Measurements from ENCODE around the gene LRIG3.

The LRIG3 gene

GRCh38 chr12:58922849-58923248 lies 2.5 kb upstream of the LRIG3 start:
- no peak overlapping the region for H3K27ac ChIP-seq
- no peaks in the 10 kb centered on the region for H3K36me3 ChIP-seq (ENCODE audit: control insufficient read depth, insufficient read depth, low read length)
- H3K9ac ChIP-seq = no peak overlapping the region
- H3K27me3 ChIP-seq (ENCODE audit: control insufficient read depth, insufficient read depth, low read length) = no peaks in the 10 kb centered on the region
- H3K79me2 ChIP-seq = peaks cover 7% of the 10 kb centered on the region
- H2AFZ ChIP-seq = peak overlapping the region; percentile 6
- H3K4me3 ChIP-seq (ENCODE audit: low read depth, low read length) = no peak overlapping the region
- no peak overlapping the region for H3K4me2 ChIP-seq (ENCODE audit: low read length)
- TF ChIP-seq CTCF (IDR thresholded peaks at IDR 0.05) = no peak
- H3K4me1 ChIP-seq = no peaks in the 10 kb centered on the region
- H3K9me3 ChIP-seq (ENCODE audit: control insufficient read depth, low read length) = no peaks in the 10 kb centered on the region

GRCh38 chr12:58920961-58921861 lies 907 bp upstream of the LRIG3 start:
- no peaks in the 10 kb centered on the region for H3K27me3 ChIP-seq (ENCODE audit: control insufficient read depth, insufficient read depth, low read length)
- no peaks in the 10 kb centered on the region for H3K9me3 ChIP-seq (ENCODE audit: control insufficient read depth, low read length)
- H3K4me2 ChIP-seq (ENCODE audit: low read length) = peak overlapping the region; percentile 79
- H3K4me1 ChIP-seq = peaks cover 4% of the 10 kb centered on the region
- H3K79me2 ChIP-seq = peaks cover 7% of the 10 kb centered on the region
- no peaks in the 10 kb centered on the region for H3K36me3 ChIP-seq (ENCODE audit: control insufficient read depth, insufficient read depth, low read length)
- no peak for TF ChIP-seq CTCF (IDR thresholded peaks at IDR 0.05)
- H3K4me3 ChIP-seq (ENCODE audit: low read depth, low read length) = peak overlapping the region; percentile 90
- no peak overlapping the region for H3K9ac ChIP-seq
- peak overlapping the region; percentile 93 for H2AFZ ChIP-seq
- H3K27ac ChIP-seq = peak overlapping the region; percentile 91

- peaks cover 9% of the 10 kb centered on the region for H3K4me1 ChIP-seq
These were observed 838 bp downstream of the LRIG3 start for GRCh38 chr12:58919231-58920101.

GRCh38 chr12:58918469-58918844 lies 1.8 kb downstream of the LRIG3 start:
- no peaks in the 10 kb centered on the region for H3K36me3 ChIP-seq (ENCODE audit: control insufficient read depth, insufficient read depth, low read length)
- no peak overlapping the region for H2AFZ ChIP-seq
- H3K4me2 ChIP-seq (ENCODE audit: low read length) = peak overlapping the region; percentile 79
- TF ChIP-seq CTCF (IDR thresholded peaks at IDR 0.05) = no peak
- H3K9me3 ChIP-seq (ENCODE audit: control insufficient read depth, low read length) = no peaks in the 10 kb centered on the region
- H3K9ac ChIP-seq = no peak overlapping the region
- H3K4me1 ChIP-seq = peaks cover 9% of the 10 kb centered on the region
- no peaks in the 10 kb centered on the region for H3K27me3 ChIP-seq (ENCODE audit: control insufficient read depth, insufficient read depth, low read length)
- peak overlapping the region; percentile 91 for H3K27ac ChIP-seq
- H3K4me3 ChIP-seq (ENCODE audit: low read depth, low read length) = peak overlapping the region; percentile 90
- H3K79me2 ChIP-seq = peaks cover 19% of the 10 kb centered on the region

More at GRCh38 chr12:58919231-58920101, 838 bp downstream of the LRIG3 start:
- no peak for TF ChIP-seq CTCF (IDR thresholded peaks at IDR 0.05)
- Histone ChIP-seq H2AFZ (peak overlapping the region; percentile 93), H3K36me3 (ENCODE audit: control insufficient read depth, insufficient read depth, low read length) (no peaks in the 10 kb centered on the region), H3K9me3 (ENCODE audit: control insufficient read depth, low read length) (no peaks in the 10 kb centered on the region), H3K27ac (peak overlapping the region; percentile 91), H3K4me3 (ENCODE audit: low read depth, low read length) (peak overlapping the region; percentile 90), H3K27me3 (ENCODE audit: control insufficient read depth, insufficient read depth, low read length) (no peaks in the 10 kb centered on the region), H3K9ac (peak overlapping the region; percentile 72), H3K79me2 (peaks cover 9% of the 10 kb centered on the region), H3K4me2 (ENCODE audit: low read length) (peak overlapping the region; percentile 79)
